Measurements from ENCODE around the gene SYT1.

SYT1 gene

DNA sequence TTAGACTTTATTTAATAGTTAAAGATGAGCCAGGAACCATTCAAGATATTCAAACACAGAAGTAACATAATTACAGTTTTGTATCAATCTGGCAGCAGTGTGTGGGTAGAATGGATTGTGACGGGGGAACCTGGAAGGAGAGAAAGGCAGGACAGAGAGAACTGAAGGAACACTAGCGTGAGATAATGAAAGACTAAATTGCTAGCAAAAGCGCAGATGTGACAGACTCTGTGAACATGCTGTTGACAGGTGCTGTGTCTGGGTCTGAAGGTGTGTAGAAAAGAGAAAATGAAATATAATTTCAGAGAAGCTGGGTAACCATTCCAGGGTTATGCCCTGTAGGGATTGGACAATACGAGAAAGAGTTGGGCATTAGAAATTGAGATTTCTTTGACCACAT lies 372.3 kb downstream of the SYT1 start:
- TF ChIP-seq, protein P1, sequence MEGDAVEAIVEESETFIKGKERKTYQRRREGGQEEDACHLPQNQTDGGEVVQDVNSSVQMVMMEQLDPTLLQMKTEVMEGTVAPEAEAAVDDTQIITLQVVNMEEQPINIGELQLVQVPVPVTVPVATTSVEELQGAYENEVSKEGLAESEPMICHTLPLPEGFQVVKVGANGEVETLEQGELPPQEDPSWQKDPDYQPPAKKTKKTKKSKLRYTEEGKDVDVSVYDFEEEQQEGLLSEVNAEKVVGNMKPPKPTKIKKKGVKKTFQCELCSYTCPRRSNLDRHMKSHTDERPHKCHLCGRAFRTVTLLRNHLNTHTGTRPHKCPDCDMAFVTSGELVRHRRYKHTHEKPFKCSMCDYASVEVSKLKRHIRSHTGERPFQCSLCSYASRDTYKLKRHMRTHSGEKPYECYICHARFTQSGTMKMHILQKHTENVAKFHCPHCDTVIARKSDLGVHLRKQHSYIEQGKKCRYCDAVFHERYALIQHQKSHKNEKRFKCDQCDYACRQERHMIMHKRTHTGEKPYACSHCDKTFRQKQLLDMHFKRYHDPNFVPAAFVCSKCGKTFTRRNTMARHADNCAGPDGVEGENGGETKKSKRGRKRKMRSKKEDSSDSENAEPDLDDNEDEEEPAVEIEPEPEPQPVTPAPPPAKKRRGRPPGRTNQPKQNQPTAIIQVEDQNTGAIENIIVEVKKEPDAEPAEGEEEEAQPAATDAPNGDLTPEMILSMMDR (conservative IDR thresholded peaks at IDR 0.05; ENCODE audit: low read depth, low read length) = no peak
- no peak overlapping the region for H3K4me3 ChIP-seq (ENCODE audit: low read depth, low read length)
- DNase-seq (ENCODE audit: low read depth) = no peak

DNA sequence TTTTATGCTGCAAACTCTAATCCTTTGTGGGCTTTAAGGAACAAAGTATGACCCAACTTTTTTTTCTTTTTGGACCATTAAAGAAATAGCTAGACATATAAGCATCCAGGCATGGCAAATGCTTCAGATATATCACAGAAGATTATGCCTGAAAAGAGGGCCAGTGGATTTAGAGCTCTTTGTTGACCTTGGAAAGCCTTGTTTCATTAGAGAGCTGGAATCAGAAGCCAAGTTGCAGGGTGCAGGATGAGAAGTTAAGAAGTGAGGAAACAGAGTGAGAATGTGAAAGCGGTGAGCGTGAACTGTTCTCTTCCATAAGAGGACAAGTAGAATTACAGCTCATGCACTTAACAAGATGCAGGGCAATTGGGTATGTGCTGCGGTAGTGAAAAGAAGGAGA lies 373.7 kb downstream of the SYT1 start:
- TF ChIP-seq, protein P1 (conservative IDR thresholded peaks at IDR 0.05; ENCODE audit: low read depth, low read length) = no peak
- DNase-seq (ENCODE audit: low read depth) = no peak
- no peak overlapping the region for H3K4me3 ChIP-seq (ENCODE audit: low read depth, low read length)

DNA sequence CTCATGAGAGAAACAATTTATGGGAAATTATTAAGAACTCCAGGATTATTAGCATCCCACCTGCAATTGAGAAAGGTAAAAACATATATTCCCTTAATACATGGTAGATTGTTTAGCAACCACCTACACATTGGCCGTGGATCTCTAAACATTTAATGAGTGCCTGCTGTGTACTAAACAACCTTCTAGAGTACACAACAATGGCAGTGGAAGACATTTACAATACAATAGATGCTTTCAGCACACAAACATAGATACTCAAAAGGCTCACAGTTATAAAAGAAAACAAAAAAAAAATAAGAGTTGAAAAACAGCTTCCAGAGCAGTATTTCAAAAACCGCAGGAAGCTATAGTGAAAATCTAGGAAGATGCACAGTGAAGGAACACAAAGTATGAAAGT lies 382.9 kb downstream of the SYT1 start:
- TF ChIP-seq, protein P1 (conservative IDR thresholded peaks at IDR 0.05; ENCODE audit: low read depth, low read length) = no peak
- DNase-seq (ENCODE audit: low read depth) = no peak
- no peak overlapping the region for H3K4me3 ChIP-seq (ENCODE audit: low read depth, low read length)

DNA sequence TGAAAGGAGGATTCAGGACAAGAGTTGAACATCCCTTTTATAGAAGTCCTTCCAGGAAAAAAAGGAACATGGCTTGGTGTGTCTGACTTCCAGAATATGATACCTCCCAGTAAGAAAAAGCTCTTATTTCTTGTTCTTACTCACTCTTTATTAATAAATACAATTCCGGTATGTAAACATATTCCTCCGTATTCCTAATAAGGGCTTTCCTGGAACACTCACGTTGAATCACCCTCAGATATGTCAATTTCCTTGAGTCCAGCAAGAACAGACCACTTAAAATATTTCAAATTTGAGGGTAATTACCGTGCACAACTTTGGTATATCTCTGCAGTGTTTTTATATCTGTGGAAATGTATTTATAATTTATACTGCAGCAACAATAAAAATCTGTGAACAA lies 385.6 kb downstream of the SYT1 start:
- peak; percentile 56 for DNase-seq (ENCODE audit: low read depth)
- TF ChIP-seq, protein P1 (conservative IDR thresholded peaks at IDR 0.05; ENCODE audit: low read depth, low read length) = no peak
- H3K4me3 ChIP-seq (ENCODE audit: low read depth, low read length) = no peak overlapping the region

DNA sequence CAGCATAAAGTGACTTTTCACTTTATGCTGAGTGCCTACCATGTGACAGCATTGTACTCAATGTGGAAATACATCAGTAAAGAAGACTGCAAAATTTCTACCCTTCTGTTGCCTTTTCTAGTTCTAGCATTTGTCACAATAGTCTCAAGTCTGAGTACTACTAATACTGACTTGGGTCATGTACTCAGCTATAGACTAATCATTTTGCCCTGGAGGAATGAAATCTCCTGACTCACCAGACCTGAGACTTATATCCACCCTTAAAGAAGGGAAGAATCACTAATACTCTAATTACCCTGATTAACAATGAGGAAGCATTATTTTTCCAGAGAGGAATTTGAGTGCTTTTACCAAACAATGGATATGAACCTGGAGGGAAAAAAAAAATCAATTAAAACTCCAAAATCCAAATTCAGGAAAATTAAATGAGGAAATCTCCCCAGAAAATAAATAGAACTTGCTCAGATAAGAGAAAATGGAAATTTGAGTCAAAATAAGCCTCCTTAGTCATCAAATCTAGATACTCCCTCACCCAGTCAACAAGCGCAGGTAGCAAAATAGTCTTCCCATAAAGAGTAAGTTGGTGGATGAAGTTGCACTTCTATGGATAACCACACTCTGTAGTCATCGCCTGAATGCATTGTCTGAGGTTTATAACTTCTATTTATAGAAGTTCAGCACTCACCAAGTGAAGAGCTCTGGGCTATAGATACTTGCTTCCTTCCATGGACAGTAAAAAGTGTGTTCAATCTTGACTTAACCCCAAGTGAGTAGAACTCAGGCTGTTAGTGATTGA lies 386.6 kb downstream of the SYT1 start:
- peak; percentile 33 for DNase-seq (ENCODE audit: low read depth)
- no peak overlapping the region for H3K4me3 ChIP-seq (ENCODE audit: low read depth, low read length)
- TF ChIP-seq, protein P1 (conservative IDR thresholded peaks at IDR 0.05; ENCODE audit: low read depth, low read length) = no peak

DNA sequence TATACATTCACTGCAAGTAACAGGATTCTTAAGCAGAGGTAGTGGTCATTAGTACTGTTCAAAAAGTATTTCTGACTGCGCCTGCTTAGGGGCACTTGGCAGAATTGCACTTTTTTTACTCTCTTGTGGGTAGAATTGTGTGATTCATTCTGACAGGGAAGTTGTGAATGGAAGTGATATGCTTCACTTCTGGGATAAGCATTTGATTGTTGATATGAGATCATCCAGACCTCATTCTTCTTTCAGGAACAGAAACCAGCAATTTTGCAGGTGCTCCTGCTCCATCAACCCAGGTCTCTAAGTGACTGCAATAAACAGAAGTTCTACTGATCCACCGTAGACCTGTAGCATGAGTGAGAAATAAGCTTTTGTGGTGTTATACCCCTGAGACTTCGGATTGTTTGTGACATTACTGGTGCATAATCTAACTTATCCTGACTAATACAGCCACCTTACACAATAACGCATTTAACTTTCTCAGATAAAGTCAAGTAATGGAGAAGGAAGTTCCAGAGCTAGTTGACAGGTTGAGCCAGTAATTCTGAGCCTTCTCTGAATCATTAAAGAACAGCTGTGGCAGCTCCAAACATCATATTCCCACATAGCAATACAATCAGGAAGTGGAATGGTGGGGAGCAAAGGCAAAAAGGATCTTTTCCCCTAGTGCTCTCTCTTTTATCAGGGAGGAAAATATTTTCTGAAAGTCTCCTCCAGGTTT lies 387.9 kb downstream of the SYT1 start:
- no peak overlapping the region for H3K4me3 ChIP-seq (ENCODE audit: low read depth, low read length)
- TF ChIP-seq, protein P1 (conservative IDR thresholded peaks at IDR 0.05; ENCODE audit: low read depth, low read length) = no peak
- DNase-seq (ENCODE audit: low read depth) = no peak
